Measurements from ENCODE around the gene HS1BP3.

Gene HS1BP3

GRCh38 chr2:20664431-20665242 lies 13.7 kb upstream of the HS1BP3 start:
- no peak for DNase-seq

DNA sequence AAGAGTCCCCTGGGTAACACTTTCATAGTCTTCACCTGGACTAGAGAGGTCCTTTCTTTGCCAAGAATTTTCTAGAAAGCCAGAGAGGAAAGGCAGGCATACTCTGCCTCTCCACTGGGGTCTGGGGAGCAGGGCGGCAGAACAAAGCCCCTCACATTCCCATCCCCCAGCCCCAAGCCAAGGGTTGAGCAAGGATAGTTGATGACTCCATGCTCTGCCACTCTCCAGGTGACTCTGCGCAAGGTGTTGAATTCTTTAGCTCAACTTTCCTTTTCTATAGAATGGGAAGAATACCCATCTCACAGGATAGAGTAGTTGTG lies 13.1 kb upstream of the HS1BP3 start:
- DNase-seq = no peak

GRCh38 chr2:20663196-20664070 lies 12.5 kb upstream of the HS1BP3 start:
- DNase-seq = no peak

- no peak for DNase-seq
Measured at GRCh38 chr2:20662308-20662937, 11.5 kb upstream of the HS1BP3 start.

- DNase-seq = peak; percentile 64
Measured at GRCh38 chr2:20661421-20662307, 10.8 kb upstream of the HS1BP3 start.

GRCh38 chr2:20660506-20661420 lies 9.9 kb upstream of the HS1BP3 start:
- no peak for DNase-seq

DNA sequence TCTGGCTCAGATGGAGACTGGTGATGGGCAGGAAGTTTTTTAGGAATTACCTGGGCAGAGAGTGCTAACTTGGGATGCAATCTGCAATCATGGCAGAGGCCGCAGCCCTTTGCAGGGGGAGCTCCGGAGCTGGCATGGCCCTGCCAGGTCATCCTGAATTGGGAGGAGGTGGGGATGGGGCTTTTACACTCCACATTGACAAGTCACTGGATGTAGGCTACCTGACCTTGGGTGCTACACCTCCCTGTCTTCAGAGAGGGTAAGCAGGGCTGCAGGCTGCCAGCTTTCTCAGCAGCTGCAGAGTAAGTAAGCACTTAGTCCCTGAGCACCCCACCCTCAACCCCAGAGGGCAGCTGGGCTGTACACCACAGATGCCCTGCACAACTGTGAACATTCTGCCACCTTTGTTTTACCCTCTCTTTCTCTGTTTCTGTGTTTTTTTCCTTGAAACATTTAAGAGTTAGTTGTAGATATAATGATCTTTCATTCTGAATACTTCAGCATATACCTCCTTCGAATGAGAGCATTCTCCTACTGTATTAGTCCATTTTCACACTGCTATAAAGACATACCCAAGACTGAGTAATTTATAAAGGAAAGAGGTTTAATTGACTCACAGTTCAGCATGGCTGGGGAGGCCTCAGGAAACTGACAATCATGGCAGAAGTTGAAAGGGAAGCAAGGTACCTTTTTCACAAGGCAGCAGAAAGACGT lies 6.8 kb upstream of the HS1BP3 start:
- no peak for DNase-seq

DNA sequence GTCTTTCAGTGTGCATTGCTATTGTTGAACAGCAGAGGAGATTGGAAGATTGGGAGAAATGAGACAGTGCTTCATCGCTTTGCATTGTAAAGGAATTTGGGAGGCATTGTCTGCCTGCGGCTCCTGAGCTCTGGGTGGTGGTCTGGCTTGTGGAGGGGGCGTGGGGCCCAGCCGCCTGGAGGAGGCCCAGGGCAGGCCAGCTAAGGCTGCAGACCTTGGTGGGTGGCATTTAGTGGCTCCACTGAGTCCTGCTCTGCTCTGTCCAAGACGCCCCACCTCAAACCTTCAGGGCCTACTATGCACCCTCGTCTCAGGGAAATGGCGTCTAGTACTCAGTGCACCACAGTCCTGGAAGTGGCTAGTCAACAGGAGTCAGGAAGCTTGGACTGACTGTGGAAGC lies 5.7 kb upstream of the HS1BP3 start:
- DNase-seq = no peak

DNA sequence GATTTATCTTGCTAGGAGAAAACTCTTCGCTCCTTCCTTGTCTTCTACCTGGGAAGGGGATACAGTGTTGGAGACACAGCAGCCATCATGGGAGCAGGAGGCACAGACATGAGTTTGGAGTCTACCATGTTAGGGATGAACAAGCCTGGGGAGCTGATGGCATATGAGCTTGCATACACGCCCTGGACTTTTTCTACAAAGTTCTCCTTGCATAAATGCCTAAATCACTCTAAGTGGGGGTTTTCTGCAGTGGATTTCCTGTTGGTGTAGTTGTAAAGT lies 3.6 kb upstream of the HS1BP3 start:
- DNase-seq = no peak

- DNase-seq = no peak
Measured at GRCh38 chr2:20653695-20654534, 3.0 kb upstream of the HS1BP3 start.

GRCh38 chr2:20652673-20653575 lies 2.0 kb upstream of the HS1BP3 start:
- no peak for DNase-seq

GRCh38 chr2:20652141-20652540 lies 1.2 kb upstream of the HS1BP3 start:
- no peak for DNase-seq

DNA sequence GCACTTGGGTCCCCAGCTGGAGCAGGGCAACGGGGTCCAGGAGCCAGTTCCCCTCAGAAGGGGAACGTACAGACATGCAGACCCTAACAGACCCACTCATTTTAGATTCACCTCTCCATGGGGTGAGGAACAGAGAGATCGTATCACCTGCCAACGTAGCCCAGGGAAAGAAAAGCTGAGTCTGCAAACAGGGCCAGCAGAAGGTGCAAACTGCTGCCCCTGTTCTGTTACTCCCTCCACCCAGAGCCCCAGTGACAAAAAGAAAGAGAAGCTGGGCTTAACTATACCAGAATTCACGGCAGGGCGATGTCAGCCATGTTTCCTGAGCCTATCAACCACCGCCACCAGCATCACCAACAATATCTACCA lies 817 bp upstream of the HS1BP3 start:
- DNase-seq = no peak

GRCh38 chr2:20650393-20650876 lies 463 bp downstream of the HS1BP3 start:
- DNase-seq = no peak

DNA sequence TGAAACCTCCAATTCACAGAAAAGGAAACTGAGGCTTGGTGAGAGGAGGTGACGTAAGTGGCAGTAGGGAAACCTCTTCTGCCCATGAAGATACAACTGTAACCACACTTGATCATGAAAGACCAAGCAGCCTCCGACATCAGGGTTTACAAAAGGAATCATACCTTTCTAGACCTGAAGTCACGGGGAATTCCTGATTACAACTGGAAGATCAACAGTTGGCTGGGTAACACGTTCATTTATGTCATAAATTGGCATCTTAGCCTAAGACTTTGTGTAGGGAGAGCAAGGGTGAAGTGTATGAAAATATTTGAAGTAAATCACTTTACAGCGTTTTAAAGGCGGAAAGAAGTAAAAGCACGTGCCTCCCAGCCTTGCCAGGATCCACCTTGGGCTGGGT lies 922 bp downstream of the HS1BP3 start:
- no peak for DNase-seq

- no peak for DNase-seq
Measured at GRCh38 chr2:20649576-20649975, 1.3 kb downstream of the HS1BP3 start.

GRCh38 chr2:20648831-20649230 lies 2.1 kb downstream of the HS1BP3 start:
- no peak for DNase-seq

DNA sequence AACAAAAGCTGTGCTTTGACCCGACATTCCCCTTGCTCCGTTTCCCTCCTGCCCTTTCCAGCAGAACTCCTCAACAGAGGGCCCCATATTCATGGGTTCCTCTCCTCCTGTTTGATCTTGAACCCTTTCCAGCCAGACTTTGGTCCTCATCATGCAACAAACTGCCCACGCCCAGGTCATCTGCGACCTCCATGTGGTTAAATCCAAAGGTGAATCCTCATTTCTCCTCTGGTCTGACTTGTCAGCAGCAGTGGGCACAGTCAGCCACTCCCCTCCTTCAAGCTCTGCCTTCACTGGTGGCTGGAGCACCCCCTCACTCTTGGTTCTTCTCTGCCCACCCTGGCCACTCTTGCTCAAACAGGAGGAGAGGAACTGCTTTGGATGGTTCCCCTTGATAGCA lies 2.7 kb downstream of the HS1BP3 start:
- no peak for DNase-seq

GRCh38 chr2:20647738-20648137 lies 3.2 kb downstream of the HS1BP3 start:
- DNase-seq = no peak

Measured in right kidney (tissue), 1 donor.